Stomach smooth muscle (tissue), 2 donors: ENCODE measurements around the gene ALK.

Experiments used
- H3K27ac ChIP-seq: one replicate; pipeline ENCODE4 v1.7.0; 2013; ENCODE audit warnings: mild to moderate bottlenecking, low read length, inconsistent platforms
- H3K27me3 ChIP-seq, 2 donors: one replicate each; pipeline ENCODE4 v1.7.0; 2013; ENCODE audit warnings: low read length in 2 of 2; ENCODE audit not compliant: insufficient read depth in 2 of 2, control insufficient read depth in 1 of 2
- H3K36me3 ChIP-seq, 2 donors: one replicate each; pipeline ENCODE4 v1.7.0; 2013; ENCODE audit warnings: low read length in 2 of 2; ENCODE audit not compliant: control insufficient read depth in 2 of 2, insufficient read depth in 2 of 2
- H3K4me1 ChIP-seq: one replicate; pipeline ENCODE4 v1.7.0; 2013; ENCODE audit warnings: low read length; ENCODE audit not compliant: control insufficient read depth, insufficient read depth
- H3K4me3 ChIP-seq, 2 donors: one replicate each; pipeline ENCODE4 v1.7.0; 2013; ENCODE audit warnings: low read length in 2 of 2
- H3K9ac ChIP-seq, 2 donors: one replicate each; pipeline ENCODE4 v1.7.0; 2013; ENCODE audit warnings: low read length in 2 of 2, mild to moderate bottlenecking in 1 of 2
- H3K9me3 ChIP-seq, 2 donors: one replicate each; pipeline ENCODE4 v1.7.0; 2013; ENCODE audit warnings: low read length in 2 of 2; ENCODE audit not compliant: control insufficient read depth in 2 of 2
- donor health status: healthy.
- donor health status: Pancreatic carcinoma.

ALK gene

GRCh38 chr2:29601872-29602271, 319.5 kb downstream of the ALK start:
- no peak overlapping the region for H3K4me3 ChIP-seq
- H3K36me3 ChIP-seq: no peaks in the 10 kb centered on the region
- no peak overlapping the region for H3K27ac ChIP-seq
- H3K4me1 ChIP-seq: no peaks in the 10 kb centered on the region
- peaks cover 0 to 5% of the 10 kb centered on the region in 2 donors for H3K9me3 ChIP-seq
- no peaks in the 10 kb centered on the region for H3K27me3 ChIP-seq
- no peak overlapping the region for H3K9ac ChIP-seq

- Histone ChIP-seq H3K27me3 (no peaks in the 10 kb centered on the region), H3K9me3 (peaks cover 0 to 5% of the 10 kb centered on the region in 2 donors), H3K36me3 (no peaks in the 10 kb centered on the region), H3K27ac (no peak overlapping the region), H3K4me3 (no peak overlapping the region), H3K4me1 (no peaks in the 10 kb centered on the region), H3K9ac (no peak overlapping the region)
Measured at GRCh38 chr2:29601321-29601720, 320.1 kb downstream of the ALK start.

GRCh38 chr2:29599946-29600345, 321.4 kb downstream of the ALK start:
- Histone ChIP-seq H3K9me3 (peaks cover 0 to 5% of the 10 kb centered on the region in 2 donors), H3K27me3 (no peaks in the 10 kb centered on the region), H3K4me1 (no peaks in the 10 kb centered on the region), H3K36me3 (no peaks in the 10 kb centered on the region), H3K4me3 (no peak overlapping the region), H3K9ac (no peak overlapping the region), H3K27ac (no peak overlapping the region)

GRCh38 chr2:29598978-29599377, 322.4 kb downstream of the ALK start:
- H3K9me3 ChIP-seq: peaks cover 0 to 5% of the 10 kb centered on the region in 2 donors
- H3K27ac ChIP-seq: no peak overlapping the region
- H3K27me3 ChIP-seq: no peaks in the 10 kb centered on the region
- no peaks in the 10 kb centered on the region for H3K36me3 ChIP-seq
- H3K4me3 ChIP-seq: no peak overlapping the region
- no peaks in the 10 kb centered on the region for H3K4me1 ChIP-seq
- no peak overlapping the region for H3K9ac ChIP-seq

GRCh38 chr2:29597035-29597434, 324.4 kb downstream of the ALK start:
- Histone ChIP-seq H3K4me3 (no peak overlapping the region), H3K9ac (no peak overlapping the region), H3K27ac (no peak overlapping the region), H3K36me3 (no peaks in the 10 kb centered on the region), H3K9me3 (peaks cover 0 to 5% of the 10 kb centered on the region in 2 donors), H3K4me1 (no peaks in the 10 kb centered on the region), H3K27me3 (no peaks in the 10 kb centered on the region)

- no peak overlapping the region for H3K9ac ChIP-seq
- no peaks in the 10 kb centered on the region for H3K36me3 ChIP-seq
- no peaks in the 10 kb centered on the region for H3K4me1 ChIP-seq
- no peak overlapping the region for H3K4me3 ChIP-seq
- no peak overlapping the region for H3K27ac ChIP-seq
- H3K9me3 ChIP-seq: peaks cover 0 to 5% of the 10 kb centered on the region in 2 donors
- no peaks in the 10 kb centered on the region for H3K27me3 ChIP-seq
Measured at GRCh38 chr2:29596584-29596983, 324.8 kb downstream of the ALK start.

- Histone ChIP-seq H3K4me1 (no peaks in the 10 kb centered on the region), H3K9me3 (no peaks in the 10 kb centered on the region), H3K9ac (no peak overlapping the region), H3K27me3 (no peaks in the 10 kb centered on the region), H3K4me3 (no peak overlapping the region), H3K36me3 (no peaks in the 10 kb centered on the region), H3K27ac (no peak overlapping the region)
Measured at GRCh38 chr2:29591600-29591999, 329.8 kb downstream of the ALK start.

- H3K9ac ChIP-seq: no peak overlapping the region
- no peaks in the 10 kb centered on the region for H3K9me3 ChIP-seq
- no peaks in the 10 kb centered on the region for H3K36me3 ChIP-seq
- H3K27me3 ChIP-seq: no peaks in the 10 kb centered on the region
- H3K4me1 ChIP-seq: no peaks in the 10 kb centered on the region
- no peak overlapping the region for H3K4me3 ChIP-seq
- H3K27ac ChIP-seq: no peak overlapping the region
Measured at GRCh38 chr2:29590211-29590610, 331.2 kb downstream of the ALK start.

GRCh38 chr2:29589440-29590103, 331.8 kb downstream of the ALK start:
- Histone ChIP-seq H3K9ac (no peak overlapping the region), H3K27me3 (no peaks in the 10 kb centered on the region), H3K27ac (no peak overlapping the region), H3K36me3 (no peaks in the 10 kb centered on the region), H3K4me3 (no peak overlapping the region), H3K9me3 (no peaks in the 10 kb centered on the region), H3K4me1 (no peaks in the 10 kb centered on the region)

- H3K36me3 ChIP-seq: no peaks in the 10 kb centered on the region
- H3K9me3 ChIP-seq: no peaks in the 10 kb centered on the region
- no peak overlapping the region for H3K27ac ChIP-seq
- no peak overlapping the region for H3K9ac ChIP-seq
- H3K4me3 ChIP-seq: no peak overlapping the region
- no peaks in the 10 kb centered on the region for H3K4me1 ChIP-seq
- H3K27me3 ChIP-seq: no peaks in the 10 kb centered on the region
Measured at GRCh38 chr2:29587402-29588190, 333.8 kb downstream of the ALK start.

- no peaks in the 10 kb centered on the region for H3K36me3 ChIP-seq
Measured at GRCh38 chr2:29586919-29587318, 334.5 kb downstream of the ALK start.

More at GRCh38 chr2:29586919-29587318, 334.5 kb downstream of the ALK start:
- Histone ChIP-seq H3K9ac (no peak overlapping the region), H3K4me1 (no peaks in the 10 kb centered on the region), H3K9me3 (no peaks in the 10 kb centered on the region), H3K27me3 (no peaks in the 10 kb centered on the region), H3K4me3 (no peak overlapping the region), H3K27ac (no peak overlapping the region)
